ENCODE data around the gene TMEM185A. TPM values are rescaled to one million over a fixed set of nuclear protein-coding genes. Genes with fewer than 3 reads are reported as not detected.

TMEM185A gene
- total RNA-seq, 1 experiment from 2014 or later = 23.6 TPM

DNA sequence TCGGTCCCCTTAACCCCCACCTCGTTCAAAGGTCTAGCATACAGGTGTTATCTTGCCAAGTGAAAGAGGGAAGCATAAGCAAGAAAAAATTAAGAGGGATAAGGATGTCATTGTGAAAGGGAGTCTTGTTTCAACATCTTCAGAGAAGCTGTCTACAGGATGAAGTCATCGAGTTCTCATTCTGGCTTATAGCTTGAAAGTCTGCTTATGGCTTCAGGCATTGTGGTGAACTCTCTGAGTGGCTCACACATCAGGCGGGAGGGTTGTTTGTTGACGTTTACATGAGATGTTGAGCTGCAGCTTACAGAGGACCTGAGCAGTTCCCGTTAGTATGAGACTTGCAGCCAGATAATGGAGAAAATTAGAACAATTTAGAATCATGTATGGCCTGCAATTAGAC, 60.9 kb downstream of the TMEM185A start:
- H3K23ac ChIP-seq (ENCODE audit: insufficient read length, low read depth, low read length) = no peak overlapping the region
- no peak overlapping the region for H2AFZ ChIP-seq (ENCODE audit: low read length)
- WGBS (ENCODE audit: extremely low coverage, insufficient read length, low lambda C conversion rate) = no CpG with 5 or more reads among the region's 6 CpGs
- no peaks in the 10 kb centered on the region for H3K79me2 ChIP-seq (ENCODE audit: insufficient read depth, low read length)
- Mint-ChIP-seq H3K9me3 (peaks cover 46 to 50% of the 10 kb centered on the region in 2 experiments), H3K4me1 (peaks cover 16 to 30% of the 10 kb centered on the region in 2 experiments), H3K36me3 (ENCODE audit: insufficient read depth in 1 of 3, low read depth in 3 of 3) (no peaks in the 10 kb centered on the region; a peak in 1 of 7 replicates), H3K27ac (peak overlapping the region in 1 of 3 experiments; percentile 13; a peak in 1 of 7 replicates), H3K4me3 (no peak overlapping the region), H3K27me3 (ENCODE audit: low read depth) (no peaks in the 10 kb centered on the region)
- H4K91ac ChIP-seq (ENCODE audit: insufficient read length, low read depth, low read length) = no peak overlapping the region
- H2AK5ac ChIP-seq (ENCODE audit: insufficient read length, low read length) = no peak overlapping the region
- H3K18ac ChIP-seq (ENCODE audit: insufficient read length, low read depth, low read length) = no peak overlapping the region
- no peak overlapping the region for H4K8ac ChIP-seq (replicated peaks; ENCODE audit: insufficient read length, low read depth, low read length)
- no peak overlapping the region for H3K4me2 ChIP-seq (ENCODE audit: insufficient read depth, insufficient read length, low read length)
- H2BK12ac ChIP-seq (ENCODE audit: insufficient read length, low read depth, low read length) = no peak overlapping the region
- no peak overlapping the region for H3K4ac ChIP-seq (ENCODE audit: low read depth, low read length)
- H3K27ac ChIP-seq (ENCODE audit: insufficient read length, low read depth, low read length) = no peak overlapping the region
- no peaks in the 10 kb centered on the region for H4K20me1 ChIP-seq (ENCODE audit: control insufficient read depth, insufficient read depth, insufficient read length)
- H3T11ph ChIP-seq (ENCODE audit: low read length) = no peak overlapping the region
- no peak overlapping the region for H2BK120ac ChIP-seq (ENCODE audit: low read depth, low read length, poor library complexity, severe bottlenecking)
- DNase-seq = no peak
- H2BK15ac ChIP-seq (ENCODE audit: low read depth, low read length) = no peak overlapping the region
- H3K14ac ChIP-seq (ENCODE audit: insufficient read depth, low read length) = no peak overlapping the region
- H3K9me3 ChIP-seq (ENCODE audit: control insufficient read depth, low read depth, low read length) = peaks cover 48% of the 10 kb centered on the region
- H3K79me1 ChIP-seq (ENCODE audit: insufficient read depth, low read depth, low read length, poor library complexity, severe bottlenecking) = no peaks in the 10 kb centered on the region
- no peak overlapping the region for H4K5ac ChIP-seq (ENCODE audit: insufficient read length, low read depth, low read length)
- no peak overlapping the region for H3K56ac ChIP-seq (ENCODE audit: insufficient read length, low read depth, low read length)
- no peaks in the 10 kb centered on the region for H3K27me3 ChIP-seq (ENCODE audit: insufficient read depth, low read length)
- TF ChIP-seq, protein P1, sequence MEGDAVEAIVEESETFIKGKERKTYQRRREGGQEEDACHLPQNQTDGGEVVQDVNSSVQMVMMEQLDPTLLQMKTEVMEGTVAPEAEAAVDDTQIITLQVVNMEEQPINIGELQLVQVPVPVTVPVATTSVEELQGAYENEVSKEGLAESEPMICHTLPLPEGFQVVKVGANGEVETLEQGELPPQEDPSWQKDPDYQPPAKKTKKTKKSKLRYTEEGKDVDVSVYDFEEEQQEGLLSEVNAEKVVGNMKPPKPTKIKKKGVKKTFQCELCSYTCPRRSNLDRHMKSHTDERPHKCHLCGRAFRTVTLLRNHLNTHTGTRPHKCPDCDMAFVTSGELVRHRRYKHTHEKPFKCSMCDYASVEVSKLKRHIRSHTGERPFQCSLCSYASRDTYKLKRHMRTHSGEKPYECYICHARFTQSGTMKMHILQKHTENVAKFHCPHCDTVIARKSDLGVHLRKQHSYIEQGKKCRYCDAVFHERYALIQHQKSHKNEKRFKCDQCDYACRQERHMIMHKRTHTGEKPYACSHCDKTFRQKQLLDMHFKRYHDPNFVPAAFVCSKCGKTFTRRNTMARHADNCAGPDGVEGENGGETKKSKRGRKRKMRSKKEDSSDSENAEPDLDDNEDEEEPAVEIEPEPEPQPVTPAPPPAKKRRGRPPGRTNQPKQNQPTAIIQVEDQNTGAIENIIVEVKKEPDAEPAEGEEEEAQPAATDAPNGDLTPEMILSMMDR (conservative IDR thresholded peaks at IDR 0.05) = no peak
- H3K4me1 ChIP-seq (ENCODE audit: insufficient read depth, low read length) = no peaks in the 10 kb centered on the region
- H2BK20ac ChIP-seq (ENCODE audit: low read depth, low read length, poor library complexity, severe bottlenecking) = no peak overlapping the region
- H2BK5ac ChIP-seq (ENCODE audit: insufficient read length, low read length) = no peak overlapping the region
- H3K23me2 ChIP-seq (ENCODE audit: insufficient read length, low read depth, low read length, poor library complexity, severe bottlenecking) = no peaks in the 10 kb centered on the region
- H3K9ac ChIP-seq (ENCODE audit: extremely low read depth, insufficient read length, low read length) = no peak overlapping the region
